Kidney epithelial cell (primary cell): ENCODE results near the gene ATG9B. TPM values are rescaled to one million over a fixed set of nuclear protein-coding genes. Genes with fewer than 3 reads are reported as not detected.
A peak's percentile ranks its signal among the peaks of the same experiment; 100 is the strongest.

Source experiments
- DNase-seq: peaks from one replicate; pipeline ENCODE4 v3.0.0-alpha.2; 2010; ENCODE audit warnings: low read depth
- H3K27me3 ChIP-seq: 2 replicates; pipeline ENCODE4 v1.6.0; 2011; ENCODE audit warnings: low read length; ENCODE audit not compliant: control insufficient read depth, insufficient read depth
- H3K36me3 ChIP-seq: 2 replicates; pipeline ENCODE4 v1.5.1; 2011; ENCODE audit warnings: low read length; ENCODE audit not compliant: control insufficient read depth, insufficient read depth
- H3K4me3 ChIP-seq: 2 replicates; pipeline ENCODE4 v1.5.1; 2011; ENCODE audit warnings: low read depth, mild to moderate bottlenecking, control low read depth, low read length
- total RNA-seq: library from RNA; depleted of rRNA; stranded (reverse); fragments of >200 nt; gene quantifications from 2 replicates; pipeline ENCODE4 v1.2.3, GENCODE V29; 2015
- TF ChIP-seq, protein P1 (sequence below): IDR thresholded peaks from 2 replicates; pipeline ENCODE4 v1.5.1; 2011; ENCODE audit warnings: mild to moderate bottlenecking, moderate library complexity, low read length, control low read depth, inconsistent platforms; ENCODE audit not compliant: insufficient read depth, poor library complexity, severe bottlenecking

Gene ATG9B
- total RNA-seq, 1 donor from 2014 or later, result 2.1 TPM

DNA sequence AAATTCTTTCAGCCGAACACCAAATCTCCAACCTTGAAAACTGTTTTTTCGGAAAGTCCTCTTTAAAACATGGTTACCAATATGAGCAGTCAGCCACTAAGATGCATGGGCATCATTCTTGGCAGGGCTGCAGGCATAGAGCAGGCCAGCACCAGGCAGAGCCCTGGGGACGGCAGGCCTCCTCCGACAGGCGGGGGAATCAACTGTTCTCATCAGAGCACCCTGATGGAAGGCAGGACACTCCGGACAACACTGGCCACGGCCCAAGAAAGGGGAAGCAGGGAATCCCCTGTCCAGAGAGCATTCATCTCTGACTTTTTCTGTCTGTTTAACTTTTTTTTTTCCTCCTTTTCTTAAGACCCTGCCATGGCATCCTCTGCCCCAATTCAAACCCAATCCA, 34.8 kb downstream of the ATG9B start:
- H3K36me3 ChIP-seq, result no peaks in the 10 kb centered on the region

DNA sequence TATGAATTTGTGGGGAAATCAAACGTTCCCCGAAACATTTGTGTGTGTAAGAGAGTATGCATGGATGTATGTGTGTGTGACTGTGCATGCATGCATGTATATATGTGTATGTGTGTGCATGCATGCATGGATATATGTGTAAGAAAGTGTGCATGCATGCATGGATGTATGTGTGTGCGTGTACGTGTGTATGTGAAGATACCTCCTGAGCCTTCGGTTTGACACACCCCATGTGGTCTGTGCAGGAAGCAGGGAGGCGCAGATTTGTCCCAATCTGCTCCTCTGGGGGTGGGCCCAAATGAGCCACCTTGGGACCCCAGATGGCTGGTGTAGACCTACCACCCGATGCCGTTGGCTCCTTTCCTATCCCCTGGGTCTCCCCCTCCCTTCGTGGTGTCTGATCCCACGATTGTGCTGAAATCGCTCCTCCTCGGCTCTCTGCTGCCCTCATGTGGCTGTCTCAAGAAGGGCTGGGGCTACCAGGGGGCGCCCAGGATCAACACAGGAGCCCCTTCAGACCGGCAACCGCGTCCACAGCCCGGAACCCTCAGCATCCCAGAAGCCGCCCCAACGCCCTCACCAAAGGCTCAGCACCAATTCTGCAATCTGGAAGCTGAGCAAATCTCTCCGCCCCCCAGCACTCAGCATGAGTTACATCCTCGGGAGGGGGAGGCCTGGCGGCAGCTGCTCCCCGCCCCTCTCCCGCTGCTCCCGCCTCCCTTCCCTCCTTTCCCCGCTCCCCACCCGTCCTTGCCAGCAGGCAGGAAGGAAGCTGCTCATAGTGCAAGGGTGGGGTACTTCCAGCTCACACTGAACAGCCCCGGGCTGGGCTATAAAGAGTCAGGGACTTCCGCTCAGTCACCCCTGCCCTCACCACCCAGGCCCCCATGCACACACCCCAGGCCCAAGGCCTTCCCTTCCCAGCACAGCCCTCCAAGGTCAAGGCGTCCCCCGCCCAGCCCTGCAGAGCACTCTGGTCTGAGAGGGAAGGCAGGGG, 35.8 kb downstream of the ATG9B start:
- TF ChIP-seq, protein P1, sequence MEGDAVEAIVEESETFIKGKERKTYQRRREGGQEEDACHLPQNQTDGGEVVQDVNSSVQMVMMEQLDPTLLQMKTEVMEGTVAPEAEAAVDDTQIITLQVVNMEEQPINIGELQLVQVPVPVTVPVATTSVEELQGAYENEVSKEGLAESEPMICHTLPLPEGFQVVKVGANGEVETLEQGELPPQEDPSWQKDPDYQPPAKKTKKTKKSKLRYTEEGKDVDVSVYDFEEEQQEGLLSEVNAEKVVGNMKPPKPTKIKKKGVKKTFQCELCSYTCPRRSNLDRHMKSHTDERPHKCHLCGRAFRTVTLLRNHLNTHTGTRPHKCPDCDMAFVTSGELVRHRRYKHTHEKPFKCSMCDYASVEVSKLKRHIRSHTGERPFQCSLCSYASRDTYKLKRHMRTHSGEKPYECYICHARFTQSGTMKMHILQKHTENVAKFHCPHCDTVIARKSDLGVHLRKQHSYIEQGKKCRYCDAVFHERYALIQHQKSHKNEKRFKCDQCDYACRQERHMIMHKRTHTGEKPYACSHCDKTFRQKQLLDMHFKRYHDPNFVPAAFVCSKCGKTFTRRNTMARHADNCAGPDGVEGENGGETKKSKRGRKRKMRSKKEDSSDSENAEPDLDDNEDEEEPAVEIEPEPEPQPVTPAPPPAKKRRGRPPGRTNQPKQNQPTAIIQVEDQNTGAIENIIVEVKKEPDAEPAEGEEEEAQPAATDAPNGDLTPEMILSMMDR, result peak; percentile 66
- no peak for DNase-seq
- Histone ChIP-seq H3K36me3 (no peaks in the 10 kb centered on the region), H3K4me3 (no peak overlapping the region), H3K27me3 (peaks cover 24% of the 10 kb centered on the region)

More for the DNA sequence above, 34.8 kb downstream of the ATG9B start:
- Histone ChIP-seq H3K27me3 (peaks cover 24% of the 10 kb centered on the region), H3K4me3 (no peak overlapping the region)
- no peak for DNase-seq
- TF ChIP-seq, protein P1, result no peak

- Histone ChIP-seq H3K4me3 (no peak overlapping the region), H3K36me3 (no peaks in the 10 kb centered on the region), H3K27me3 (peaks cover 35% of the 10 kb centered on the region)
- TF ChIP-seq, protein P1, result no peak
- DNase-seq, result no peak
Measured at GRCh38 chr7:150986556-150986955, 37.7 kb downstream of the ATG9B start.

DNA sequence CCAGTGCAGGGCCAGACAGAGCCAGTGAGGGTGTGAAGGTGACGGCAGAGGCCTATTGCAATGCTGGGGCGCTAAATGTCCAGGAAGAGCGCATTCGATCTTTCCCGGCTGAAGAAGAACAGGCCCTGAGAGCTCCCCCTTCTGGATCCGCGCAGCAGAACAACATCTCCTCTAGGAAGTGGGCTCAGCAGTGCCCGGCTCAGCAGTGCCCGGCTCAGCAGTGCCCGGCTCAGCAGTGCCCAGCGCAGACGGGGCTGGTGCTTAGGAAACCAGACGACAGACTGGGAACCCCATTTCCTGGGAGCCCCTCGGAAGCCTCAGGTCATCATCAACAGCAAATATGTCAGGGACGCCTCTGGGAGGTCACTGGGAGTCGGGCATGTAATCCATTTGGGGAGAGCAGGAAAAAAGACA, 38.2 kb downstream of the ATG9B start:
- H3K27me3 ChIP-seq, result peaks cover 38% of the 10 kb centered on the region
- no peaks in the 10 kb centered on the region for H3K36me3 ChIP-seq
- TF ChIP-seq, protein P1, result peak; percentile 79
- H3K4me3 ChIP-seq, result no peak overlapping the region
- no peak for DNase-seq

- Histone ChIP-seq H3K36me3 (no peaks in the 10 kb centered on the region), H3K4me3 (no peak overlapping the region), H3K27me3 (peaks cover 57% of the 10 kb centered on the region)
- TF ChIP-seq, protein P1, result no peak
- DNase-seq, result peak; percentile 5
Measured at GRCh38 chr7:150983893-150984368, 40.4 kb downstream of the ATG9B start.
